Measurements from ENCODE around the gene COLEC11. TPM values are rescaled to one million over a fixed set of nuclear protein-coding genes. Genes with fewer than 3 reads are reported as not detected.
"Not testable (repeated sequence)": the region's sequence is repeated elsewhere in the genome, so short reads cannot be mapped to it uniquely, and the experiment has no call there.

The COLEC11 gene
- total RNA-seq, 4 donors from 2014 or later: 0.56 to 2.3 (median 1.0) TPM; not detected in 1

- WGBS, 2 donors: 37 to 42% methylated on average over 21 to 27 of the region's 29 CpGs
- Histone ChIP-seq H3K9me3 (no peaks in the 10 kb centered on the region), H3K36me3 (no peaks in the 10 kb centered on the region), H3K27ac (no peak overlapping the region), H3K4me3 (no peak overlapping the region), H3K27me3 (peaks cover 0 to 38% (median 0%) of the 10 kb centered on the region in 4 donors), H3K4me1 (peaks cover 0 to 13% (median 0%) of the 10 kb centered on the region in 3 donors)
- no peak for TF ChIP-seq POLR2A (IDR thresholded peaks at IDR 0.05)
- no peak for TF ChIP-seq CTCF (IDR thresholded peaks at IDR 0.05)
- intact Hi-C loops (cut with DNase I): no loop called here
- no peak for DNase-seq
Observed at GRCh38 chr2:3635171-3635974, 40.5 kb downstream of the COLEC11 start.

- DNase-seq; H3K4me3 ChIP-seq; H3K9me3 ChIP-seq; H3K36me3 ChIP-seq; H3K27ac ChIP-seq; intact Hi-C loops (cut with DNase I): not testable (repeated sequence)
- H3K27me3 ChIP-seq: peaks cover 0 to 38% (median 0%) of the 10 kb centered on the region in 4 donors
- H3K4me1 ChIP-seq: peaks cover 0 to 13% (median 0%) of the 10 kb centered on the region in 3 donors
- WGBS, 2 donors: 82 to 93% methylated on average over 10 to 13 of the region's 16 CpGs
Observed at GRCh38 chr2:3635975-3636327, 41.0 kb downstream of the COLEC11 start.

- Histone ChIP-seq H3K27ac (no peak overlapping the region), H3K27me3 (peaks cover 0 to 38% (median 0%) of the 10 kb centered on the region in 4 donors), H3K4me1 (peaks cover 0 to 13% (median 0%) of the 10 kb centered on the region in 3 donors), H3K36me3 (no peaks in the 10 kb centered on the region), H3K4me3 (no peak overlapping the region), H3K9me3 (no peaks in the 10 kb centered on the region)
- no peak for DNase-seq
- intact Hi-C loops (cut with DNase I): no loop called here
- TF ChIP-seq POLR2A (IDR thresholded peaks at IDR 0.05): no peak
- no peak for TF ChIP-seq CTCF (IDR thresholded peaks at IDR 0.05)
- 76 to 82% methylated on average over 6 to 7 of the region's 13 CpGs for WGBS, 2 donors
Observed at GRCh38 chr2:3636586-3637310, 41.8 kb downstream of the COLEC11 start.

- Histone ChIP-seq H3K27me3 (peaks cover 0 to 38% (median 0%) of the 10 kb centered on the region in 4 donors), H3K4me1 (peaks cover 0 to 13% (median 0%) of the 10 kb centered on the region in 3 donors), H3K27ac (no peak overlapping the region), H3K4me3 (no peak overlapping the region), H3K36me3 (no peaks in the 10 kb centered on the region), H3K9me3 (no peaks in the 10 kb centered on the region)
- intact Hi-C loops (cut with DNase I): no loop called here
- no peak for DNase-seq
- WGBS, 2 donors: 83 to 88% methylated on average over 7 to 9 of the region's 11 CpGs
- TF ChIP-seq POLR2A (IDR thresholded peaks at IDR 0.05) (no peak), CTCF (IDR thresholded peaks at IDR 0.05) (no peak)
Observed at GRCh38 chr2:3637311-3637675, 42.4 kb downstream of the COLEC11 start.

- 91 to 92% methylated on average over 14 to 15 of the region's 30 CpGs for WGBS, 2 donors
- Histone ChIP-seq H3K9me3 (no peaks in the 10 kb centered on the region), H3K4me3 (no peak overlapping the region), H3K27ac (no peak overlapping the region), H3K27me3 (peaks cover 0 to 38% (median 0%) of the 10 kb centered on the region in 4 donors), H3K36me3 (no peaks in the 10 kb centered on the region), H3K4me1 (peaks cover 0 to 13% (median 0%) of the 10 kb centered on the region in 3 donors)
- TF ChIP-seq CTCF (IDR thresholded peaks at IDR 0.05) (no peak), POLR2A (IDR thresholded peaks at IDR 0.05) (no peak)
- DNase-seq: no peak
- intact Hi-C loops (cut with DNase I): no loop called here
Observed at GRCh38 chr2:3637692-3638455, 43.0 kb downstream of the COLEC11 start.

All from esophagus squamous epithelium (tissue), 5 donors.